CD14-positive monocyte (primary cell): ENCODE measurements around the gene TMEM178B. TPM values are rescaled to one million over a fixed set of nuclear protein-coding genes. Genes with fewer than 3 reads are reported as not detected.

Source experiments
- DNase-seq, 3 donors: peaks; one replicate each; pipeline ENCODE4 v3.0.0-alpha.2; 2011 to 2022
- H2AFZ ChIP-seq: 2 replicates; pipeline ENCODE4 v1.6.0; 2012; ENCODE audit warnings: mild to moderate bottlenecking, low read depth, low read length, inconsistent platforms; ENCODE audit not compliant: insufficient read depth, poor library complexity, severe bottlenecking
- H3K27ac ChIP-seq, 2 donors: 1 replicate in 1 of 2; 2 replicates in 1 of 2; pipeline ENCODE4 v1.5.1; 2012 to 2013; ENCODE audit warnings: low read length in 2 of 2, control low read depth in 1 of 2, inconsistent platforms in 1 of 2, low read depth in 1 of 2, mild to moderate bottlenecking in 1 of 2
- H3K27me3 ChIP-seq, 2 donors: one replicate each; pipeline versions ENCODE4 v1.6.0 to v1.6.1; 2011 to 2013; ENCODE audit warnings: low read length in 2 of 2; ENCODE audit not compliant: control insufficient read depth in 2 of 2, insufficient read depth in 2 of 2
- H3K36me3 ChIP-seq, 2 donors: replicated peaks in 1 of 2; 1 replicate in 1 of 2; 2 replicates in 1 of 2; pipeline versions ENCODE4 v1.5.1 to v1.6.1; 2012 to 2013; ENCODE audit warnings: low read length in 2 of 2, control low read depth in 1 of 2, inconsistent platforms in 1 of 2, mild to moderate bottlenecking in 1 of 2; ENCODE audit not compliant: insufficient read depth in 2 of 2, control insufficient read depth in 1 of 2
- H3K4me1 ChIP-seq, 2 donors: 1 replicate in 1 of 2; 2 replicates in 1 of 2; pipeline versions ENCODE4 v1.5.1 to v1.6.1; 2012 to 2013; ENCODE audit warnings: low read length in 2 of 2, control low read depth in 1 of 2, inconsistent platforms in 1 of 2, mild to moderate bottlenecking in 1 of 2, moderate library complexity in 1 of 2; ENCODE audit not compliant: insufficient read depth in 2 of 2, control insufficient read depth in 1 of 2
- H3K4me2 ChIP-seq: replicated peaks from 2 replicates; pipeline ENCODE3; 2012; ENCODE audit warnings: low read length, moderate library complexity, mild to moderate bottlenecking; ENCODE audit not compliant: poor library complexity, severe bottlenecking; ENCODE audit errors: extremely low read depth
- H3K4me3 ChIP-seq, 3 experiments: fragments of 200-600 bp in 1 of 3; sonication (generic) in 1 of 3; replicated peaks in 1 of 3; 1 replicate in 2 of 3; 2 replicates in 1 of 3; pipeline ENCODE4 v1.5.1; 2011 to 2013; ENCODE audit warnings: low read length in 3 of 3, mild to moderate bottlenecking in 3 of 3, control low read depth in 2 of 3, low read depth in 2 of 3, inconsistent platforms in 1 of 3, moderate library complexity in 1 of 3
- H3K79me2 ChIP-seq: 2 replicates; pipeline ENCODE4 v1.6.0; 2012; ENCODE audit warnings: mild to moderate bottlenecking, control low read depth, inconsistent platforms, low read length, moderate library complexity; ENCODE audit not compliant: insufficient read depth
- H3K9ac ChIP-seq: 2 replicates; pipeline ENCODE4 v1.6.0; 2017; ENCODE audit warnings: low read length, mild to moderate bottlenecking; ENCODE audit not compliant: insufficient read depth, poor library complexity, severe bottlenecking
- H3K9me3 ChIP-seq, 2 donors: replicated peaks in 1 of 2; 1 replicate in 1 of 2; 2 replicates in 1 of 2; pipeline versions ENCODE4 v1.5.1 to v1.6.1; 2012 to 2013; ENCODE audit warnings: low read length in 2 of 2, control low read depth in 1 of 2; ENCODE audit not compliant: control insufficient read depth in 1 of 2, insufficient read depth in 1 of 2
- H4K20me1 ChIP-seq: 2 replicates; pipeline ENCODE4 v1.6.0; 2012; ENCODE audit warnings: mild to moderate bottlenecking, low read length, control low read depth, moderate library complexity; ENCODE audit not compliant: insufficient read depth
- H3K27ac Mint-ChIP-seq, 7 donors: one replicate each; pipeline ENCODE4 v1.8.0; 2020; ENCODE audit warnings: mild to moderate bottlenecking in 7 of 7, mixed read lengths in 7 of 7, moderate library complexity in 6 of 7, inconsistent platforms in 2 of 7
- H3K27me3 Mint-ChIP-seq, 3 donors: one replicate each; pipeline ENCODE4 v1.8.0; 2021 to 2022; ENCODE audit warnings: low read depth in 3 of 3, mild to moderate bottlenecking in 3 of 3, mixed read lengths in 3 of 3, moderate library complexity in 3 of 3, inconsistent platforms in 1 of 3
- H3K36me3 Mint-ChIP-seq, 2 donors: one replicate each; pipeline ENCODE4 v1.8.0; 2020; ENCODE audit warnings: mixed read lengths in 2 of 2, inconsistent platforms in 1 of 2, mild to moderate bottlenecking in 1 of 2
- H3K4me1 Mint-ChIP-seq: one replicate; pipeline ENCODE4 v1.8.0; 2020; ENCODE audit warnings: mild to moderate bottlenecking, mixed read lengths
- H3K4me3 Mint-ChIP-seq, 2 donors: one replicate each; pipeline ENCODE4 v1.8.0; 2020; ENCODE audit warnings: mild to moderate bottlenecking in 2 of 2, mixed read lengths in 2 of 2, moderate library complexity in 1 of 2
- H3K9me3 Mint-ChIP-seq, 7 donors: one replicate each; pipeline ENCODE4 v1.8.0; 2020 to 2022; ENCODE audit warnings: mixed read lengths in 7 of 7, mild to moderate bottlenecking in 6 of 7, moderate library complexity in 6 of 7, inconsistent platforms in 2 of 7
- WGBS: methylation state at CpG from one replicate; pipeline ENCODE4 v1.1.5; 2013; ENCODE audit warnings: missing lambda C conversion rate; ENCODE audit not compliant: insufficient coverage; 5-methylcytosine and 5-hydroxymethylcytosine counted together
- intact Hi-C, 2 donors: fragments of 100-400 bp; cut with micrococcal nuclease; formaldehyde crosslinking; loops; one replicate each; pipeline versions ENCODE4 v1.15.0 to v1.15.1; 2023
- polyA plus RNA-seq, 3 donors: library from polyadenylated mRNA; depleted of rRNA in 1 of 3; unstranded in 2 of 3; stranded (reverse) in 1 of 3; fragments of 300-500 nt in 2 of 3; fragments of >200 nt in 1 of 3; fragmentation: Illumina TruSeq in 2 of 3; gene quantifications; 1 replicate in 2 of 3; 2 replicates in 1 of 3; pipeline ENCODE4 v1.2.3, GENCODE V29; 2012 to 2021
- TF ChIP-seq, protein P1 (sequence below): fragments of 200-600 bp; IDR thresholded peaks from one replicate; pipeline ENCODE4 v1.8.0; 2022; ENCODE audit warnings: antibody characterized with exemption, mild to moderate bottlenecking

The TMEM178B gene
- polyA plus RNA-seq, 3 donors, result not detected

DNA sequence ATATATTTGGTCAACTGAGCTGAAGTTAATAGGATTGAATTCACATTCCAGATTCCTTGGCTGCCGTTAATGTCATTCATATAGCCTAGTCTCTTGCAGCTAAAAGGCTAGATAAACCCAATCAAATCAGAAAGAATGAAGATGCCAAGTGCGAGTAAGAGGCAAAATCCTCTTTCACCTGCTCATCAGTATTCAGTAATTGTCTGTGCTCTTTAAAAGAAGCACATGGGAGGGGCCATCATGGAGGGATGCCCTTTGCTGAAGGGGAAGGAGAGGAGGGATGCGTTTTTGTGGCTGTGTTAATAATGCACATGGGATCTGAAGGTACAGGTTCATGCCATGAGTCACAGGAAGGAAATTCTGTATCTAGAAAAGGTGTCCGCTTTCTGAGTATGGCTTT lies 232.2 kb downstream of the TMEM178B start:
- no peak overlapping the region for H3K9ac ChIP-seq
- H3K9me3 ChIP-seq, result no peaks in the 10 kb centered on the region
- H3K4me3 ChIP-seq, result no peak overlapping the region
- WGBS, result 92% methylated on average over 2 of the region's 4 CpGs
- TF ChIP-seq, protein P1, sequence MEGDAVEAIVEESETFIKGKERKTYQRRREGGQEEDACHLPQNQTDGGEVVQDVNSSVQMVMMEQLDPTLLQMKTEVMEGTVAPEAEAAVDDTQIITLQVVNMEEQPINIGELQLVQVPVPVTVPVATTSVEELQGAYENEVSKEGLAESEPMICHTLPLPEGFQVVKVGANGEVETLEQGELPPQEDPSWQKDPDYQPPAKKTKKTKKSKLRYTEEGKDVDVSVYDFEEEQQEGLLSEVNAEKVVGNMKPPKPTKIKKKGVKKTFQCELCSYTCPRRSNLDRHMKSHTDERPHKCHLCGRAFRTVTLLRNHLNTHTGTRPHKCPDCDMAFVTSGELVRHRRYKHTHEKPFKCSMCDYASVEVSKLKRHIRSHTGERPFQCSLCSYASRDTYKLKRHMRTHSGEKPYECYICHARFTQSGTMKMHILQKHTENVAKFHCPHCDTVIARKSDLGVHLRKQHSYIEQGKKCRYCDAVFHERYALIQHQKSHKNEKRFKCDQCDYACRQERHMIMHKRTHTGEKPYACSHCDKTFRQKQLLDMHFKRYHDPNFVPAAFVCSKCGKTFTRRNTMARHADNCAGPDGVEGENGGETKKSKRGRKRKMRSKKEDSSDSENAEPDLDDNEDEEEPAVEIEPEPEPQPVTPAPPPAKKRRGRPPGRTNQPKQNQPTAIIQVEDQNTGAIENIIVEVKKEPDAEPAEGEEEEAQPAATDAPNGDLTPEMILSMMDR, result no peak
- H2AFZ ChIP-seq, result no peak overlapping the region
- H3K4me1 ChIP-seq, result no peaks in the 10 kb centered on the region
- no peaks in the 10 kb centered on the region for H3K36me3 ChIP-seq
- H3K27ac ChIP-seq, result no peak overlapping the region
- DNase-seq, result no peak
- H3K79me2 ChIP-seq, result no peaks in the 10 kb centered on the region
- no peak overlapping the region for H3K4me3 Mint-ChIP-seq
- no peak overlapping the region for H3K4me2 ChIP-seq
- no peaks in the 10 kb centered on the region for H4K20me1 ChIP-seq
- no peaks in the 10 kb centered on the region for H3K36me3 Mint-ChIP-seq
- H3K27me3 ChIP-seq, result no peaks in the 10 kb centered on the region
- intact Hi-C loops, result no loop called here
- peaks cover 0 to 4% (median 0%) of the 10 kb centered on the region in 3 donors for H3K27me3 Mint-ChIP-seq
- no peak overlapping the region for H3K27ac Mint-ChIP-seq
- peaks cover 0 to 3% (median 2%) of the 10 kb centered on the region in 7 donors for H3K9me3 Mint-ChIP-seq
- H3K4me1 Mint-ChIP-seq, result no peaks in the 10 kb centered on the region

DNA sequence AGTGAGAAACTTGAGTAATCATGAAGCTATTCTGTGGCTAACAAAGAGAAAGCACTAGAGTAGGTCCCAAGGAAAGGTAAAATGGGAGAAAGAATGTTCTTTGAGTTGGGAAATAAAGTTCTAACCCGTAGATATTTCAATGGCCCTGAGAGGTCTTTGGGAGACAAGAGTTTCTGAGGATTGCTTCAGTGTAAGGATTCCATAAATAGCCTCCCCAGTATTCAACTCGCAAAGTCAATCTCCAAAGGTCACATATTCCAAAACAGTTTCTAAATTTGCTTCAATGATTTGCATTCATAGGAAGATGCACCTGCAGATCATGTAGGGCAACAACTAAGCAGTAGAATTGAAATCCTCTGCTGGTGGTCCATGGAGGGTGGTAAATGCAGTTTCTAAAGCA lies 238.5 kb downstream of the TMEM178B start:
- no CpG with 5 or more reads among the region's 2 CpGs for WGBS
- Histone ChIP-seq H3K9ac (no peak overlapping the region), H3K4me2 (no peak overlapping the region), H3K27ac (no peak overlapping the region), H3K36me3 (no peaks in the 10 kb centered on the region), H4K20me1 (no peaks in the 10 kb centered on the region), H3K4me1 (no peaks in the 10 kb centered on the region), H3K79me2 (no peaks in the 10 kb centered on the region), H3K9me3 (no peaks in the 10 kb centered on the region), H2AFZ (no peak overlapping the region), H3K4me3 (no peak overlapping the region), H3K27me3 (no peaks in the 10 kb centered on the region)
- Mint-ChIP-seq H3K27me3 (peaks cover 0 to 5% (median 0%) of the 10 kb centered on the region in 3 donors), H3K4me1 (no peaks in the 10 kb centered on the region), H3K4me3 (no peak overlapping the region), H3K9me3 (peaks cover 0 to 4% (median 2%) of the 10 kb centered on the region in 7 donors), H3K27ac (no peak overlapping the region), H3K36me3 (no peaks in the 10 kb centered on the region)
- intact Hi-C loops, result no loop called here
- DNase-seq, result no peak
- TF ChIP-seq, protein P1, result no peak
